KOPT-K1 (cell line): ENCODE measurements around the gene WDR75.
"Not testable (repeated sequence)": the region's sequence is repeated elsewhere in the genome, so short reads cannot be mapped to it uniquely, and the experiment has no call there.

ENCODE experiments used
- H3K27ac ChIP-seq: fragments of 200-600 bp; sonication (generic); 2 replicates; pipeline ENCODE4 v1.5.1; 2016; ENCODE audit warnings: antibody characterized with exemption, mild to moderate bottlenecking, low read depth, low read length; ENCODE audit not compliant: poor library complexity, severe bottlenecking
- H3K36me3 ChIP-seq: fragments of 200-600 bp; sonication (generic); 2 replicates; pipeline ENCODE4 v1.5.1; 2017; ENCODE audit warnings: antibody characterized with exemption, mild to moderate bottlenecking, low read length, moderate library complexity; ENCODE audit not compliant: insufficient read depth
- H3K9me3 ChIP-seq: fragments of 200-600 bp; sonication (generic); 2 replicates; pipeline ENCODE4 v1.5.1; 2017; ENCODE audit warnings: antibody characterized with exemption, low read length, mild to moderate bottlenecking; ENCODE audit not compliant: insufficient read depth, poor library complexity, severe bottlenecking

WDR75 gene

DNA sequence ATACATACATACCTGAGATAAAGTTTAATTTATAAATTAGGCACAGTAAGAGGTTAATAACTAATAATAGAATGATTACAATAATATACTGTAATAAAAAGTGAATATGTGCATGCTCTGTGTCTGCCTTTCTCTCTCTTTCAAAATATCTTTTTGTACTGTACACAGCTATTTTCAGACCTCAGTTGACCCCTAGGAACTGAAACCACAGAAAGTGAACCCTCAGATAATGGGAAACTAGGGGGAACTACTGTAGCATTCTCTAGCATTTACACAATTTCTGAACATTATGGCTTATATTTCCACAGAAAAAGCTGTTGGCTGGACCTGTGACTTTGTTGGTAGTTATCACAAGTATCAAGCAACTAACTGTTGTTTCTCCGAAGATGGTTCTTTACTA is 25.9 kb downstream of the WDR75 start:
- H3K9me3 ChIP-seq, result no peaks in the 10 kb centered on the region
- H3K27ac ChIP-seq, result no peak overlapping the region
- H3K36me3 ChIP-seq, result peaks cover 100% of the 10 kb centered on the region

GRCh38 chr2:189467593-189467992 is 26.3 kb downstream of the WDR75 start:
- Histone ChIP-seq H3K27ac (no peak overlapping the region), H3K9me3 (no peaks in the 10 kb centered on the region), H3K36me3 (peaks cover 100% of the 10 kb centered on the region)

DNA sequence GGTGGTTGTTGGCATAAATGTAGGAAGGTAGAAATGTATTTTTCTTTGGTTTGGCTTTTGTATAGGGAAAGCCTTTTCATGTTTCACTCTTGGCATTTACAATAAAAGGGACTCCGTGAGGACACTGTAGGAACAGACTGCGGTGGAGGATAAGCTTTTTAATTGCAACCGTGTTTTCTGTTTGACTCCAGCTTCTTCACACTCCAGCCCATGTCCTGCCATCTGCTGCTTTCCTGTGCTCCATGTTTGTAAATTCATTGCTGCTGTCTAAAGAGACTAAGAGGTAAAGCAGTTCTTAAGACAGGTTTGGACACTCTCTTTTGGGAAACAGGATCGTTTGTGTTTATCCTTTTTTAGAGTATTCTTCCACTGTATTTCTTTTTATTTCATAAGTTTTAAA is 33.3 kb downstream of the WDR75 start:
- H3K36me3 ChIP-seq, result peaks cover 78% of the 10 kb centered on the region
- H3K27ac ChIP-seq, result no peak overlapping the region
- H3K9me3 ChIP-seq, result no peaks in the 10 kb centered on the region

DNA sequence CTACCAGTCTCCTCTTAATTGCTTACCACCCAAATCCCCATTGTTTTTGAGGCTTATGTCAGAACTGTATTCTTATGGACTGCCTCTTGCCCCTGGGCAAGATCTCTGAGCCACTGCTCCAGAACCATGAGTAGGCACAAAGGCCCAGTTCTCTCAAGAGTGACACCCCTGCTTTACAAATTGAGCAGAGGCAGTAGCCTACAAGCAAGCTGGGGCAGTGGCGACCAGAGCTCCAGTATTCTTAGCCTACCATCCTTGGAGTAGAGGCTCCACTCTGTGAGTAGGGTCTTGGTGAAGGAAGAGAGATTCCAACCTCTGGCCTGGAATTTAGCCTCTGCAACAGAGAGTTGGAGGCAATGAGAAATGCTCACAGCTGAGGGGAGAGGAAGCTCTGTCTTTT is 36.5 kb downstream of the WDR75 start:
- Histone ChIP-seq H3K36me3 (peaks cover 47% of the 10 kb centered on the region), H3K27ac (no peak overlapping the region), H3K9me3 (no peaks in the 10 kb centered on the region)

- H3K27ac ChIP-seq, H3K9me3 ChIP-seq: not testable (repeated sequence)
- H3K36me3 ChIP-seq, result peaks cover 41% of the 10 kb centered on the region
Observed at GRCh38 chr2:189478289-189478688, 37.0 kb downstream of the WDR75 start.

- Histone ChIP-seq H3K36me3 (peaks cover 14% of the 10 kb centered on the region), H3K27ac (no peak overlapping the region), H3K9me3 (no peaks in the 10 kb centered on the region)
Observed at GRCh38 chr2:189481071-189481470, 39.8 kb downstream of the WDR75 start.

- H3K36me3 ChIP-seq, result no peaks in the 10 kb centered on the region
- H3K27ac ChIP-seq, result no peak overlapping the region
- no peaks in the 10 kb centered on the region for H3K9me3 ChIP-seq
Observed at GRCh38 chr2:189483571-189483970, 42.3 kb downstream of the WDR75 start.

GRCh38 chr2:189483980-189484740 is 42.9 kb downstream of the WDR75 start:
- Histone ChIP-seq H3K27ac (no peak overlapping the region), H3K36me3 (no peaks in the 10 kb centered on the region), H3K9me3 (no peaks in the 10 kb centered on the region)

DNA sequence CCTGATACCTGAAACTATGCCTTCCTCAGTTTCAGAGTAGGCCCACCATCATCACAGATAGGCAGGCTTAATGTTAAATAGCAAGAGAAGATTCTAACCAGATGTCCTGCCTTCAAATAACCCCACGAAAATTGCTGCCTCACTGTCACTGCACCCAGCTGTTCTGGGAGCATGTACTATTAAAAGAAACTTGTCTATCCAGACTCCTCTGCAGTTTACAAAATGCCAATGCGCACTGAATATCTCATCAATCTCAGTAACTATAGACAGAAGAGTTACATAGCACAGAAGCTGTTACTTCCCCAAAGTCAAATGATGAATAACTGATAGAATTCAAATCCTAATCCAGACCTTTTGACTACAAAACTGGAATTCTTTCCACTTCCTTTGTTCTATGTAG is 43.9 kb downstream of the WDR75 start:
- H3K36me3 ChIP-seq, result no peaks in the 10 kb centered on the region
- H3K9me3 ChIP-seq, result no peaks in the 10 kb centered on the region
- no peak overlapping the region for H3K27ac ChIP-seq

DNA sequence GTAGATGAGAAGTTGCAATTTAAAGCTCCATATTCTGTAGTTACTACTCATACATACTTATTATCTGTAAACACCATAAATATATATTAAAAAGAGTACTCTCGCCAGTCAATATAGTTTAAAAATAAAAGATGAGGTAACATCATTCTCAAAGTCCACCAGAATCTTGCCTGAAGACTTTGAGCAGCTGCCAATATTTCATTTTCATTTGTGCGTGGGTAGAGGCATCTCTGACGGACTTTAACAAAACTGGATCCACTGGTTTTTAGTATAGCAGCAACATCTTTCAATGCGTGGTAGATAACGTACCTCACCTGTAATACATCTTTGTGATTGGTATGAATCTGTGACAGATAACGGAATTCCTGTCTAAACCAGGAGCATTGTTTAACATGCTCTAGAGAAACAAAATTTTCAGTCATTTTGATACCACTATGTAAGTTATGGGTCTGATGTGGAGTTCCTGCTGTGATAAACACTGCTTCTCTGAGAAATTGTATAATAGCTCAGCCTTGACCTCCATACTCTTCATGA is 45.0 kb downstream of the WDR75 start:
- Histone ChIP-seq H3K9me3 (no peaks in the 10 kb centered on the region), H3K27ac (no peak overlapping the region), H3K36me3 (no peaks in the 10 kb centered on the region)

GRCh38 chr2:189487283-189488007 is 46.2 kb downstream of the WDR75 start:
- Histone ChIP-seq H3K9me3 (no peaks in the 10 kb centered on the region), H3K27ac (no peak overlapping the region), H3K36me3 (no peaks in the 10 kb centered on the region)

DNA sequence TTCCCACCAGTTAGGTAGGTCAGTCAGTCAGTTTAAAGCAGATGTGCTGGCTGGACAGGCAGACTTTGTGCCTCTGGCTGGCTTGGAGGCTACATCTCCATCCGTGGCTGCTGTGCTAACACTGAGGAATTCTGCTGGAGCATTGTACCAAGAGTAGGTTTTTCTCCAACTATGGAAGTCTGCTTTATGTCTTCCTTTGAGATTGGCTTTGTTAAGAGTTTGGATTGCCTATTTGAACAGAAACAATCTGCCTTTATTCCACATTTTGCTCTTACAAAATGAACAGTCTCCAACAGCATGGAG is 46.7 kb downstream of the WDR75 start:
- no peak overlapping the region for H3K27ac ChIP-seq
- H3K9me3 ChIP-seq, result no peaks in the 10 kb centered on the region
- no peaks in the 10 kb centered on the region for H3K36me3 ChIP-seq

DNA sequence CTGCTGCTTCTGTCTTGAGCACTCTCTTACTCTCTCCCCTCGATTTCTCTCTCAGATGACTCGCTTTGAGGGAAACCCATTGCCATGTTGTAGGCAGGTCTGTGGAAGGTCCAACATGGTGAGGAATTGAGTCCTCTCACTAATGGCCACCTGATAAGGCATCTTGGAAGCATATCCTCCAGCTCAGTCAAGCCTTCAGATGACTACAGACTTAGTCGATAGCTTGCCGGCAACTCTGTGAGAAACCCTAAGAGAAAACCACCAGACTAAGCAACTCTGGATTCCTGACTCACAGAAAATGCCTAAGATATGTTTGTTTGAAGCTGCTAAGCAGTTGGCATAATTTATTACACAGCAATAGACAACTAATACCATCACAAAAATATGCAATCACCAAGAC is 51.2 kb downstream of the WDR75 start:
- Histone ChIP-seq H3K27ac (no peak overlapping the region), H3K36me3 (no peaks in the 10 kb centered on the region), H3K9me3 (no peaks in the 10 kb centered on the region)

DNA sequence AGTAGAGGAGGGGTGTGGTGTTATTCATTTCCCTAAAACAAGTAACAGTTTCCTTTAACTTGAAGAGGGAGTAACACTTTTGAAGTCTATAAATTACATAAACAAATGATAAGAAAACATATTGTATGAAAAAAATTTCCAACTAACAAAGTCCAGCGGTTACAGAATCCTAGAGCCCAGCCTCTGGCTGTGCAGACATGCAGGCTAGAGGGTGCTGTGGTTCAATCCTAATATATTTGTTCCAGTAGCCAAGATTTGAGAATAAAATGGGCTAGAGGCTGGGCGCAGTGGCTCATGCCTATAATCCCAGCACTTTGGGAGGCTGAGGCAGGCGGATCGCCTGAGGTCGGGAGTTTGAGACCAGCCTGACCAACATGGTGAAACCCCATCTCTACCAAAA is 56.9 kb downstream of the WDR75 start:
- Histone ChIP-seq H3K9me3 (no peaks in the 10 kb centered on the region), H3K27ac (no peak overlapping the region), H3K36me3 (no peaks in the 10 kb centered on the region)

DNA sequence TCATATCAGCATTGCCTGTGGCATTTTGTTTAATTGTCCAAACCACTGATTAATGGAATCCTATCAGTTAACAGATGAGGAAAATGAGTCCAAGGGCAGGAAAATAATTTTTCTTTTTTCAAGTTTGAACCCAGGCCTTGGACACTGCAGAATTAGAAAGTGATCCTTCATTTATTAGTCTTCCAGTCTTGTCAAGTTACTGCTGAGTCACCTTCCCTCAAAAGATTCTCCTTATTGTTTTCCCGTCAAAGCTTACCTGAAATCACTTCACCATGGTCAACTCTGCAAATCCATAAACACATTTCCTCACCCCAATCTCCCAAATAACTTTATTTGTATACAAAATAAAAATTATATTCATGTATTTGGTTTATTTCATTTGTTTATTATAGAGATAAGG is 57.9 kb downstream of the WDR75 start:
- Histone ChIP-seq H3K9me3 (no peaks in the 10 kb centered on the region), H3K36me3 (no peaks in the 10 kb centered on the region), H3K27ac (no peak overlapping the region)
